BJ (cell line): ENCODE data around the gene TBX4. TPM values are rescaled to one million over a fixed set of nuclear protein-coding genes. Genes with fewer than 3 reads are reported as not detected.

Experiments
- CTCF ChIA-PET: fragments of 350-600 bp; formaldehyde crosslinking; extraction: SDS; loops from one replicate; lab custom pipeline; 2021; ENCODE audit warnings: antibody characterized with exemption, inconsistent platforms; lab: Yijun Ruan, JAX
- POLR2A ChIA-PET: fragments of 300-600 bp; sonication (Branson Sonifier 250); formaldehyde crosslinking; extraction: SDS; loops from one replicate; lab custom pipeline; 2021; ENCODE audit warnings: antibody characterized with exemption; lab: Charles Lee
- DNase-seq: peaks from one replicate; pipeline ENCODE4 v3.0.0-alpha.2; 2011; ENCODE audit warnings: low read depth
- H3K27me3 ChIP-seq: 2 replicates; pipeline ENCODE4 v1.6.0; 2011; ENCODE audit warnings: low read length; ENCODE audit not compliant: control insufficient read depth, insufficient read depth
- H3K36me3 ChIP-seq: 2 replicates; pipeline ENCODE4 v1.5.1; 2011; ENCODE audit warnings: low read length; ENCODE audit not compliant: control insufficient read depth, insufficient read depth
- H3K4me3 ChIP-seq: 2 replicates; pipeline ENCODE4 v1.5.1; 2011; ENCODE audit warnings: low read depth, mild to moderate bottlenecking, control low read depth, low read length
- CTCF ChIP-seq: IDR thresholded peaks from 2 replicates; pipeline ENCODE4 v1.5.1; 2011; ENCODE audit warnings: low read depth, mild to moderate bottlenecking, control low read depth, inconsistent platforms, low read length, moderate library complexity; ENCODE audit not compliant: insufficient read depth
- polyA plus RNA-seq: library from polyadenylated mRNA; depleted of rRNA; stranded (reverse); fragments of >200 nt; gene quantifications from 2 replicates; pipeline ENCODE4 v1.2.3, GENCODE V29; 2011; rRNA removed

TBX4 gene
- polyA plus RNA-seq, 1 experiment: 3.7 TPM

- ChIA-PET CTCF (no interaction called here), POLR2A (no interaction called here)
- no peak for DNase-seq
- no peaks in the 10 kb centered on the region for H3K36me3 ChIP-seq
- no peak for TF ChIP-seq CTCF
- H3K4me3 ChIP-seq: no peak overlapping the region
- peaks cover 2% of the 10 kb centered on the region; the same call in 1 of the 2 replicates for H3K27me3 ChIP-seq
Observed at GRCh38 chr17:61528171-61528570, 75.9 kb downstream of the TBX4 start.

GRCh38 chr17:61531223-61531622 lies 79.0 kb downstream of the TBX4 start:
- Histone ChIP-seq H3K36me3 (no peaks in the 10 kb centered on the region), H3K27me3 (no peaks in the 10 kb centered on the region; the same call in 1 of the 2 replicates), H3K4me3 (no peak overlapping the region)
- no peak for DNase-seq
- TF ChIP-seq CTCF: no peak
- ChIA-PET CTCF (interaction anchor here (0.8 kb wide), 1 partner anchor 115 kb away, joined by 3 read pairs; no protein-coding TSS in a partner anchor), POLR2A (no interaction called here)

GRCh38 chr17:61532826-61533225 lies 80.6 kb downstream of the TBX4 start:
- no peak for DNase-seq
- ChIA-PET POLR2A (no interaction called here), CTCF (interaction anchor here (1.9 kb wide), 1 partner anchor 121 kb away, joined by 4 read pairs; no protein-coding TSS in a partner anchor)
- H3K27me3 ChIP-seq: no peaks in the 10 kb centered on the region
- H3K4me3 ChIP-seq: no peak overlapping the region
- H3K36me3 ChIP-seq: no peaks in the 10 kb centered on the region
- TF ChIP-seq CTCF: no peak

GRCh38 chr17:61533797-61534196 lies 81.6 kb downstream of the TBX4 start:
- no peaks in the 10 kb centered on the region for H3K36me3 ChIP-seq
- no peak overlapping the region for H3K4me3 ChIP-seq
- POLR2A ChIA-PET: no interaction called here
- CTCF ChIA-PET: interaction anchor here (0.7 to 1.2 kb wide), 2 partner anchors 10 to 13 kb away, joined by 3 to 4 read pairs; no protein-coding TSS in a partner anchor
- no peaks in the 10 kb centered on the region for H3K27me3 ChIP-seq
- DNase-seq: no peak
- TF ChIP-seq CTCF: no peak

- Histone ChIP-seq H3K36me3 (no peaks in the 10 kb centered on the region), H3K4me3 (no peak overlapping the region), H3K27me3 (no peaks in the 10 kb centered on the region)
- no peak for DNase-seq
- no peak for TF ChIP-seq CTCF
- ChIA-PET CTCF (interaction anchor here (1.2 kb wide), 1 partner anchor 14 kb away, joined by 3 read pairs; no protein-coding TSS in a partner anchor), POLR2A (no interaction called here)
Observed at GRCh38 chr17:61534414-61534813, 82.2 kb downstream of the TBX4 start.

Other genes starting within 250 kb of the TBX4 start
- 4.3 and 7.8 TPM in 2 replicates for gene TBX2, start 52.6 kb upstream of the TBX4 start, polyA plus RNA-seq
- 0.15 TPM in 1 of 2 replicates, not detected in the other for gene NACA2, start 138.8 kb downstream of the TBX4 start, polyA plus RNA-seq